ENCODE measurements around the gene ST8SIA3.

Gene ST8SIA3

DNA sequence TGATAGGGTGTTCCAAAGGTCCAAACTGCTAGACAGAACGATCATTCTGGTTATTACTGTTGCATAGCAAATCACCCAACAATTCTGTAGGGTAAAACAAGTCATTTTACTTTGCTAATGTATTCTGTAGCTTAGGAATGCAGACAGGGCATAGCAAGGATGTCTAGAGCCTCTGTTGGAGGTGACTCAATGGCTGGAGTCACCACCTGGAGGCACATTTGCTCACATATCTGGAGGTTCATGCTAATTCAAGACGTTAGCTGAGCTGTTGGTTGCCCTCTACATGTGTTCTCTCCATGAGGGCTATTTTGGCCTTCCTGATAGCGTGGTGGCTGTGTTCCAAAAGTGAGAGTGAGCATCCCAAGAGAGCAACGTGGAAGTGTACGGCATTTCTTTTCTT is 22.5 kb upstream of the ST8SIA3 start:
- no peak overlapping the region for H3K27ac ChIP-seq
- TF ChIP-seq, protein P1, sequence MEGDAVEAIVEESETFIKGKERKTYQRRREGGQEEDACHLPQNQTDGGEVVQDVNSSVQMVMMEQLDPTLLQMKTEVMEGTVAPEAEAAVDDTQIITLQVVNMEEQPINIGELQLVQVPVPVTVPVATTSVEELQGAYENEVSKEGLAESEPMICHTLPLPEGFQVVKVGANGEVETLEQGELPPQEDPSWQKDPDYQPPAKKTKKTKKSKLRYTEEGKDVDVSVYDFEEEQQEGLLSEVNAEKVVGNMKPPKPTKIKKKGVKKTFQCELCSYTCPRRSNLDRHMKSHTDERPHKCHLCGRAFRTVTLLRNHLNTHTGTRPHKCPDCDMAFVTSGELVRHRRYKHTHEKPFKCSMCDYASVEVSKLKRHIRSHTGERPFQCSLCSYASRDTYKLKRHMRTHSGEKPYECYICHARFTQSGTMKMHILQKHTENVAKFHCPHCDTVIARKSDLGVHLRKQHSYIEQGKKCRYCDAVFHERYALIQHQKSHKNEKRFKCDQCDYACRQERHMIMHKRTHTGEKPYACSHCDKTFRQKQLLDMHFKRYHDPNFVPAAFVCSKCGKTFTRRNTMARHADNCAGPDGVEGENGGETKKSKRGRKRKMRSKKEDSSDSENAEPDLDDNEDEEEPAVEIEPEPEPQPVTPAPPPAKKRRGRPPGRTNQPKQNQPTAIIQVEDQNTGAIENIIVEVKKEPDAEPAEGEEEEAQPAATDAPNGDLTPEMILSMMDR (conservative IDR thresholded peaks at IDR 0.05), result no peak
- TF ChIP-seq ZFX (IDR thresholded peaks at IDR 0.05), result no peak

DNA sequence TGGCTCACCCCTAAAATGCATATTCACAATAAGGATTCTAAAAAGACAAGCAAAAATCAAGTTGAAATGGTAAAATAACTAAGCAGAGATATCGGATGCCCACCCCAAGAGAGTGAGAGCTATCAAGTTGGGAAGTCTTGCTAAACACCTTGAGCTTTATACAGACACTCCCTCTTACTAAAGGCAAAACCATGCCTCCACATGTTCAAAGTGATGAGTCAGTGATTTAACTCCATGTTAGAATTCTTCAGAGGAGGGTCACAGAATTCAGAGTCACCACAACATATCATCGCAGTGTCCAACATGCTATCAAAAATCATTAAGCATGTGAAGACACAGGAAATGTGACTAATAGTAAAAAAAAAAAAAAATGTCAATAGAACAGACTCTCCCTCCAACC is 20.6 kb upstream of the ST8SIA3 start:
- H3K27ac ChIP-seq, result no peak overlapping the region
- TF ChIP-seq, protein P1 (conservative IDR thresholded peaks at IDR 0.05), result no peak
- TF ChIP-seq ZFX (IDR thresholded peaks at IDR 0.05), result no peak

DNA sequence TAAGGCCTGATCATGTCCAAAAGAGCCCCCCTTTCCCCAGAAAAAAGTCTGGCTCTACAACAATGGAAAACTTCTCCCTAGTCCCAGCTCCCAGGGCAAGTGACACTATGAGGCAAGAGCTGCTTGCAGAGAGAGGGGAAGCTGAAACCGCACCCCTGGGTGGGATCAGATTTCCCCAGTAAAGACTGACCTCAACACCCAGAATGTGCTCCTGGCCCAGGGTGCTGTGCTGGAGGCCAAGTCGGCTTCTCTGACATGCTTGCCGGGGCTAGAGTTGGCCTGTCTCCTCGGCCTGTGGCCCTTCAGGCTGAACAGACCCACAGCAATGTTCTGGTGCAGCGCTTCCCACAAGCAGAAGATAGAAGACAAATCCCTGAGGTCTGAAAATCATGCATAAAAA is 18.4 kb upstream of the ST8SIA3 start:
- no peak overlapping the region for H3K27ac ChIP-seq
- no peak for TF ChIP-seq ZFX (IDR thresholded peaks at IDR 0.05)
- TF ChIP-seq, protein P1 (conservative IDR thresholded peaks at IDR 0.05), result no peak

DNA sequence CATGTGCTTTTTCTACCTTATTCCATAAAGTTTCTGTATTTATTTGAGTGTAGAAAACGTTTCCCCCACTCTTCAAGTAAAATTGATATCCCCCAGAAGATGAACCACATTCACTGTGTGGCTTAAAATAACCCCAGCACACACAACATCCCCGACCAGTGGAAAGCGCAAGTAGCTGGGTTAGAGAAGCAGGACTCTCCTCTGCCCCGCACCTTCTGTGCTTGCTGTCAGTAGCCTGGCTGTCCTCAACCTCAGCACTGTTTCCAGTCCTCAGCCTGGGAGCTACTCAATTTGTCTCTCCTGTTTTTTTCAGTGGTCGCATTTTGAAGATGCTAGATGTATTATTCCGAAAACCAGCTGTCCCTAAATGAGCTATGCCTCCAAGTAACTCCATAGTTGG is 18.0 kb upstream of the ST8SIA3 start:
- TF ChIP-seq ZFX (IDR thresholded peaks at IDR 0.05), result no peak
- TF ChIP-seq, protein P1 (conservative IDR thresholded peaks at IDR 0.05), result no peak
- H3K27ac ChIP-seq, result no peak overlapping the region

DNA sequence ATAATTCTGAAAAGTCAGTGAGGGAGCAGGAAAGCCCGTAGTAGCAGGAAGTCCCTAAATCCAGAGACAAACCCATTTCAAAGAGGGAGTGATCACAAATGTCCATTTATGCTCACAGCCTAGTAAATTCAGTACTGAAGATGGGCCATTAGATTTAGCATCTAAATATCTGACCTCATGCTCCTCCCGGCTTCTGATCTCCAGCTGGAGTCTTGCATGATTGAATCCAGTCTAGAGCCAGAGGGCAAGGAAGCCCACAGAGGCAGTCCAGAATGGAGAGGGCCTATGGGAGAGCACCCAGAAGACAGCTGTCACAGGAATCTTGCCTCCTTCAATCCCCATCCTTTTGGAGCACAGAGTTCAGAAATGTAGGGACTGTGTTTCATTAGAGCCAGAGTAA is 16.0 kb upstream of the ST8SIA3 start:
- TF ChIP-seq ZFX (IDR thresholded peaks at IDR 0.05), result no peak
- TF ChIP-seq, protein P1 (conservative IDR thresholded peaks at IDR 0.05), result no peak

DNA sequence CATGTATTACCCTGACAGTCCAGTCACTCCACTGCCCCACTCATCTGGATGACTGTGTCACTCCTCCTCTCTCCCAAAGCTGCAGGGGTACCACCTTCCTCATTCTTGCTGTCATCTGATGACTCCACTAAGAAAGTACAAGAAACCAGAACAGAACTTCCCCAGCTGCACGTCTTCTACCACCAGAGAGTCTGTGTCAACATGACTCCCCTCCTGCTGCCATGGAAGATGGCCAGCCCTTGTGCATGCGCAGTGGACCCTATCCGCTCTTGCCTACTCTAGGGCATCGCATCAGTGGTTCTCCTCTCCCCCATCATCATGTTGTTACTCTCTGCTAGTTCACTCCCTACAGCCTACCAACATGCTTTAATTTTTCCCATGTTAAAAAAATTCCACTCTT is 14.5 kb upstream of the ST8SIA3 start:
- TF ChIP-seq ZFX (IDR thresholded peaks at IDR 0.05), result no peak
- TF ChIP-seq, protein P1 (conservative IDR thresholded peaks at IDR 0.05), result no peak

More for the DNA sequence above, 16.0 kb upstream of the ST8SIA3 start:
- H3K27ac ChIP-seq, result no peak overlapping the region

DNA sequence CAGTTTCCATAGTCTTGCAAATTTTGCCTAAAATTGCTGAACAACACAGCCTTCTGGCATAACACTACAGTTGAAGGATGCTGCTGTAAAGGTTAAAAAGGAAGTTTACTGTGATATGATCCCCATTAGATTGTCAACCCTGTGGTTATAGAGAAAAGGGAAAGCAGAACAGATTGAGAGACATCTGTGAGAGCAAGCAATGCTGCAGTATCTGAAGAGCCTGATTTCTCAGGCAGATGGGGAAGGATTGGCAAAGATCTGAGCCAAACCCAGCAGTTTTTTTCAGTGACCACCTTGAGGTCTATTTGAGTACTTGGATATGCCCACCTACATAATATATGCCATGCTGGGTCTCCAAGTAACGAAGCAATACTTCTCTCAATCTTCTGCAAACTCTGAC is 8.5 kb upstream of the ST8SIA3 start:
- no peak overlapping the region for H3K27ac ChIP-seq
- no peak for TF ChIP-seq ZFX (IDR thresholded peaks at IDR 0.05)
- TF ChIP-seq, protein P1 (conservative IDR thresholded peaks at IDR 0.05), result no peak

More for the DNA sequence above, 14.5 kb upstream of the ST8SIA3 start:
- no peak overlapping the region for H3K27ac ChIP-seq

Measured in C4-2B (cell line).